PFSK-1 (cell line): Measurements from ENCODE around the gene ZNF837.
A peak's percentile ranks its signal among the peaks of the same experiment; 100 is the strongest.

Experiments used
- FOXP2 ChIP-seq: optimal IDR thresholded peaks from 2 replicates; pipeline ENCODE3; 2011; ENCODE audit warnings: borderline replicate concordance, control low read depth, inconsistent platforms; ENCODE audit not compliant: insufficient read depth; ENCODE audit errors: extremely low read length, extremely low read depth
- POLR2AphosphoS5 ChIP-seq: IDR thresholded peaks from 2 replicates; pipeline ENCODE4 v1.6.1; 2012; ENCODE audit warnings: low read depth, mild to moderate bottlenecking, control low read depth, low read length, moderate library complexity
- SIN3A ChIP-seq: IDR thresholded peaks from 2 replicates; pipeline ENCODE4 v1.6.1; 2012; ENCODE audit warnings: mild to moderate bottlenecking, low read length, moderate library complexity, borderline replicate concordance; ENCODE audit not compliant: insufficient read depth
- TAF1 ChIP-seq: IDR thresholded peaks from 2 replicates; pipeline ENCODE4 v1.6.1; 2012; ENCODE audit warnings: low read length, control low read depth, borderline replicate concordance; ENCODE audit not compliant: insufficient read depth
- TF ChIP-seq, protein P1 (sequence below), 2 experiments: IDR thresholded peaks; 2 replicates each; pipeline versions ENCODE4 v1.6.1 to v1.8.0; 2011 to 2012; ENCODE audit warnings: low read depth in 2 of 2, low read length in 2 of 2, control low read depth in 1 of 2, inconsistent platforms in 1 of 2, mild to moderate bottlenecking in 1 of 2, moderate library complexity in 1 of 2; ENCODE audit not compliant: insufficient read depth in 1 of 2

The ZNF837 gene

DNA sequence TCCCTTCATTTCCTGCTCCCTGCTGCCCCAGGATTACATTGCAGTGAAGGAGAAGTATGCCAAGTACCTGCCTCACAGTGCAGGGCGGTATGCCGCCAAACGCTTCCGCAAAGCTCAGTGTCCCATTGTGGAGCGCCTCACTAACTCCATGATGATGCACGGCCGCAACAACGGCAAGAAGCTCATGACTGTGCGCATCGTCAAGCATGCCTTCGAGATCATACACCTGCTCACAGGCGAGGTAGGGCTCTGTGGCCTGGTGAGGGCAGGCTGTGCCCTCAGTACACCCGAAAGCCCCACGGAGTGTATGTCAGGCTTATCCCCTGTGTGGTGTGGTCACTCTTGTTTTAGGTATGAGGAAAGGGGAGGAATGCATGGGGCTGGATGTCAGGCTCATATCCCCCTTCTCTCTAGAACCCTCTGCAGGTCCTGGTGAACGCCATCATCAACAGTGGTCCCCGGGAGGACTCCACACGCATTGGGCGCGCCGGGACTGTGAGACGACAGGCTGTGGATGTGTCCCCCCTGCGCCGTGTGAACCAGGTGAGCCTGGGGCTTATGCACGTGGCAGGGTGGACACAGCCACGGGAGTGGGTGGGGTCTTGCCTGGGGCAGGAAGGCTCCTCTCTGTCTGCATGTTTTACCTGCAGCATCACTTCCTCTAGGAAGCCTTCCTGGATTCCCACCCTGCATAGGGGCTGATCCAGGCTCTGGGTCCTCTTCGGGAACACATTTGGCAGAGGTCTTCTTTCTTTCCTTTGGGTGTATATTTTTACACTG, 12.3 kb upstream of the ZNF837 start:
- TF ChIP-seq FOXP2 (no peak), TAF1 (no peak), SIN3A (no peak), POLR2AphosphoS5 (no peak; the same call in 1 of the 2 replicates)
- TF ChIP-seq, protein P1, sequence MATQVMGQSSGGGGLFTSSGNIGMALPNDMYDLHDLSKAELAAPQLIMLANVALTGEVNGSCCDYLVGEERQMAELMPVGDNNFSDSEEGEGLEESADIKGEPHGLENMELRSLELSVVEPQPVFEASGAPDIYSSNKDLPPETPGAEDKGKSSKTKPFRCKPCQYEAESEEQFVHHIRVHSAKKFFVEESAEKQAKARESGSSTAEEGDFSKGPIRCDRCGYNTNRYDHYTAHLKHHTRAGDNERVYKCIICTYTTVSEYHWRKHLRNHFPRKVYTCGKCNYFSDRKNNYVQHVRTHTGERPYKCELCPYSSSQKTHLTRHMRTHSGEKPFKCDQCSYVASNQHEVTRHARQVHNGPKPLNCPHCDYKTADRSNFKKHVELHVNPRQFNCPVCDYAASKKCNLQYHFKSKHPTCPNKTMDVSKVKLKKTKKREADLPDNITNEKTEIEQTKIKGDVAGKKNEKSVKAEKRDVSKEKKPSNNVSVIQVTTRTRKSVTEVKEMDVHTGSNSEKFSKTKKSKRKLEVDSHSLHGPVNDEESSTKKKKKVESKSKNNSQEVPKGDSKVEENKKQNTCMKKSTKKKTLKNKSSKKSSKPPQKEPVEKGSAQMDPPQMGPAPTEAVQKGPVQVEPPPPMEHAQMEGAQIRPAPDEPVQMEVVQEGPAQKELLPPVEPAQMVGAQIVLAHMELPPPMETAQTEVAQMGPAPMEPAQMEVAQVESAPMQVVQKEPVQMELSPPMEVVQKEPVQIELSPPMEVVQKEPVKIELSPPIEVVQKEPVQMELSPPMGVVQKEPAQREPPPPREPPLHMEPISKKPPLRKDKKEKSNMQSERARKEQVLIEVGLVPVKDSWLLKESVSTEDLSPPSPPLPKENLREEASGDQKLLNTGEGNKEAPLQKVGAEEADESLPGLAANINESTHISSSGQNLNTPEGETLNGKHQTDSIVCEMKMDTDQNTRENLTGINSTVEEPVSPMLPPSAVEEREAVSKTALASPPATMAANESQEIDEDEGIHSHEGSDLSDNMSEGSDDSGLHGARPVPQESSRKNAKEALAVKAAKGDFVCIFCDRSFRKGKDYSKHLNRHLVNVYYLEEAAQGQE (IDR thresholded peaks at IDR 0.05; ENCODE audit: insufficient read depth in 1 of 2, low read depth in 2 of 2, low read length in 2 of 2) = no peak

DNA sequence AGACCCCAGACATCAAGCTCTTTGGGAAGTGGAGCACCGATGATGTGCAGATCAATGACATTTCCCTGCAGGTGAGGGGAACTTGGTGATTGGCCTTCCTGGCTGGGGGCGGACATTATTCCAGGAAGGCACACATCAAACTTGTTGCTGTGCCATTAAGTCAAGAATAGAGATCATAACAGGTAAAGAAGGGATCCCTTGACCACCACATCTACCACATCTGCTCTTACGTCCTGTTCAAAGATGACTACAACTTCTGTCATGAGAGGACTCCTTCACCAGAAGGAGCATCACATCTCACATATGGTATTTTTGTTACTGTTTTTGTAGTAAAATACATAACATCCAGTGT, 7.3 kb upstream of the ZNF837 start:
- TF ChIP-seq POLR2AphosphoS5 (no peak), SIN3A (no peak), FOXP2 (no peak), TAF1 (no peak; the same call in 1 of the 2 replicates)
- TF ChIP-seq, protein P1 (IDR thresholded peaks at IDR 0.05; ENCODE audit: insufficient read depth in 1 of 2, low read depth in 2 of 2, low read length in 2 of 2) = no peak

DNA sequence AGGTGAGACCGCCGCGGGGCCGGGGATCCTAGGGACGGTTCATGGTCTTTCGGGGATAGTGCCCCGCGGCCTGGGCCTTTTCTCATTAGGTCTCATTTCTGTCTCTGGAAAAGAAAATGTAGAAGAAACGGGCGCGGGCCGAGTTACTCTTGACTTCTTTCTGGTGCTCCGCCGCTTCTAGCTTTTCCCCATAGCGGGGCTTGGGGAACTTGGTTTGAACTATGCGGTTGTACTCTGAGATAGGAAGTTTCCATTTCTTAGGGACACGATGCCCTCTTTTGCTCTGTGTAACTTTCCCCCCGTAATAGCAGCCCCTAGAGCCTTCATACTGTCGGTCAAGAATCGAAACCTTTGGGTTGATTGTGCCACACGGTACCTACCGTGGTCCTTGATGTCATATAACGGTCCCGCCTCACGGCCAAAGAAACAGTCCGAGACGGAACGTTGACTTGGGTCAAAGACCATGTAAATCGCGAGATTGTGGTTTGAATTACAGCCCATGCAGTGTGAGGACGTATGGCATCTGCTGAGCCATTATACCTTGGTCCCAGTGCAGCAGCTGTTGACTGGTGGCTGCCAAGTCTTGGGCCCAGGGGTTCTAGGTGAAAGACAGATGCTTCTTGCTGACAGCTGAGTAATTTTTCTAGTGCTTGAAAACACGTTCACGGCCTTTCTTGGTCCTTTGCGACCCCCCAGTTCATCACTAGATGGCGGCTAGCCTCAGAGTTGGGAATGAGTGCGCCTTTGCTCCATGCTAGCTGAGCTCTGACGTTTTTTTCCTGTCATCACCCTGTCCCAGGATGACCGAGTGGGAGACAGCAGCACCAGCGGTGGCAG, 6.7 kb upstream of the ZNF837 start:
- TF ChIP-seq SIN3A = no peak

DNA sequence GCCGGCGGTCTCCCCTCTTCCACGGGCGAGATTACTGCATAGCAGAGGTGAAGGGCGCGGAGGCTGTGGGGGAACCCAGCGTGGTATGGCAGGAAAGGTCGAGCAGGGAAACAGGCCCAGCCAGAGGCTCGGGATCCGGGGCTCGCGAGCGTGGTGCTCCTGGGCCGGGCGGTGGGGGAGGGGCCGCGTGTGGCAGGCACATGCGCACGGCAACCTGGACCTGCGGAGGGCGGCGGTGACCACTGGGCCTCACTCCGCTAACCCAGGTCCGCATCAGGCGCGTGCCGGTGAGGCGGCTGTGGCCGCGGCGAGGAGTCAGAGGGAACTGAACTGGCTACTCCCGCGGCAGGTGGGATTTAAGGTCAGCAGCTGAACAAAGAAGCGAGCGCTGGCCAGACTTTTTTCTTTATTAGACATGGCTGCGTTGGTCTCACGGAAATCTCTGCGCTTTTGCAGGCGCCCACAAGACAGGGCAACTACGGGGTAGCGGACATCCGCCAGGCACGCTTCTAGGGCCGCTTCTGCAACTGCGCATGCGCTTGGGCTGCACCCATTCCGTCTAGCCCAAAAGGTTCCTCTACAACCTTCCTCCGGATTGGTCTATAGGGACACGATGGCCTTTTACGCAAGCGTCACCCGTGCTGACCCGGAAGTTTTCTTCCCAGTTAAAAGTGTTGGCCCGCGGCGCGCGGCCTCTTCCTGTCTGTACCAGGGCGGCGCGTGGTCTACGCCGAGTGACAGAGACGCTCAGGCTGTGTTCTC, 5.9 kb upstream of the ZNF837 start, which contains the start of gene RPS5:
RPS5 (plus strand) TSS at position 694 of the 762 bp plus-strand sequence. CDS start 869 bp downstream, outside the sequence.
- TF ChIP-seq FOXP2 = peak; percentile 32
- TF ChIP-seq TAF1 = peak; percentile 90
- TF ChIP-seq SIN3A = peak; percentile 93; the same call in 1 of the 2 replicates
- TF ChIP-seq POLR2AphosphoS5 = peak; percentile 95
- TF ChIP-seq, protein P1 (IDR thresholded peaks at IDR 0.05; ENCODE audit: insufficient read depth in 1 of 2, low read depth in 2 of 2, low read length in 2 of 2) = no peak; a peak in 1 of 4 replicates

DNA sequence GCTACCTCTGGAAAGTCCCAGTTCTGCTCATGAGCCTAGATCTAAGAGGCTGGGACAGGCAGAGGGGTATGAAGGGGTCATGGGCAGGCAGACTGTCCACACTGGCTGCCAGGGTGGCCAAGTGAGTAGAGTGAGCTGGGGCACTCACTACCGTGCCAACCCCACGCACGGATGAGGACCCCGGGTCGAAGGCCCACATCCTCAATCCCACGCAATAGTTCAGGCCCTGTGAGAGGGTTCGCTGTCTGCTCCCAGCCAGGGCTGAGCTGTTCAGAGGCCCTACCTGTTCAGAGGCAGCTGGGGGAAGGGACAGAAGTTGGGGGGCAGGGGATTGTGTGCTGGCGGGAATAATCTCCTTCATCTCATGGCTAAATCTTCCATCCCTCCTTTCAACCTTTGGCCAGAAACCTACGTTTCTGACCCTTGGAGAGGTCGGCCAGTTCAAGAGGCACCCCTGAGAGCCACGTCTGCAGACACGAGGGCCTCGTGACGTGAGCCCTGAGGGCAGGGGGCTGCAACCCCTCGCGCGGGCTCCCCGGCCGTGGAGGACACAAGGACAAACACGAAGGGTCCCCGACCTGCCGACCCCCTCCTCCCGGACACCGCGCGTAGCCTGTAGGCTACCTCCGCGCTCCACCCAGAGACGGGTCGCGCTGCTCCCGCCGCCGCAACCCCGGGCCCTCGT, 5.2 kb upstream of the ZNF837 start:
- TF ChIP-seq SIN3A (no peak), FOXP2 (no peak), POLR2AphosphoS5 (no peak), TAF1 (no peak)
- TF ChIP-seq, protein P1 (IDR thresholded peaks at IDR 0.05; ENCODE audit: insufficient read depth in 1 of 2, low read depth in 2 of 2, low read length in 2 of 2) = no peak
